IMR-90 (cell line): ENCODE data around the gene IST1. TPM values are rescaled to one million over a fixed set of nuclear protein-coding genes. Genes with fewer than 3 reads are reported as not detected.

Experiments used
- ATAC-seq: fragments of 200-7000 bp; cut with Tn5 transposase; 2 replicates; pipeline ENCODE4 v1.9.1; 2020; ENCODE audit warnings: low read depth, mild to moderate bottlenecking, moderate library complexity
- BruUV-seq: library from RNA; stranded (reverse); fragments of 400-500 nt; replicated peaks from 2 replicates; lab custom pipeline; 2021; lab: Mats Ljungman, UMichigan
- CTCF ChIA-PET: fragments of 300-600 bp; formaldehyde crosslinking; extraction: SDS; loops from one replicate; lab custom pipeline; 2021; ENCODE audit warnings: antibody characterized with exemption; lab: Yijun Ruan, JAX
- POLR2A ChIA-PET: fragments of 300-600 bp; sonication (Branson Sonifier 250); formaldehyde crosslinking; loops from one replicate; lab custom pipeline; 2022; ENCODE audit warnings: antibody characterized with exemption; ENCODE audit not compliant: unreplicated experiment; lab: Charles Lee
- DNase-seq: peaks from one replicate; pipeline ENCODE4 v3.0.0; 2013
- H2AFZ ChIP-seq: replicated peaks from 2 replicates; pipeline ENCODE3; 2013; ENCODE audit warnings: low read length, mild to moderate bottlenecking; ENCODE audit not compliant: poor library complexity
- H2AK5ac ChIP-seq: 2 replicates; pipeline ENCODE4 v1.6.1; 2013; ENCODE audit warnings: low read depth, low read length, inconsistent platforms
- H2AK9ac ChIP-seq: replicated peaks from 2 replicates; pipeline ENCODE3; 2013; ENCODE audit warnings: mild to moderate bottlenecking, low read depth, low read length, moderate library complexity; ENCODE audit not compliant: poor library complexity
- H2BK120ac ChIP-seq: 2 replicates; pipeline ENCODE4 v1.6.1; 2013; ENCODE audit warnings: low read depth, low read length, inconsistent platforms
- H2BK15ac ChIP-seq: 3 replicates; pipeline ENCODE4 v1.6.1; 2013; ENCODE audit warnings: low read depth, low read length, inconsistent platforms
- H2BK20ac ChIP-seq: 2 replicates; pipeline ENCODE4 v1.6.1; 2013; ENCODE audit warnings: low read depth, mild to moderate bottlenecking, inconsistent platforms, low read length, moderate library complexity
- H2BK5ac ChIP-seq: 2 replicates; pipeline ENCODE4 v1.6.1; 2013; ENCODE audit warnings: mild to moderate bottlenecking, low read depth, low read length, inconsistent platforms; ENCODE audit not compliant: poor library complexity, severe bottlenecking
- H3K14ac ChIP-seq: replicated peaks from 2 replicates; pipeline ENCODE4 v1.6.1; 2013; ENCODE audit warnings: low read depth, low read length, inconsistent platforms
- H3K18ac ChIP-seq: 2 replicates; pipeline ENCODE4 v1.6.1; 2013; ENCODE audit warnings: low read depth, low read length, control low read depth
- H3K23ac ChIP-seq: 2 replicates; pipeline ENCODE4 v1.6.1; 2013; ENCODE audit warnings: low read depth, low read length, inconsistent platforms
- H3K27ac ChIP-seq: 2 replicates; pipeline ENCODE4 v1.5.1; 2013; ENCODE audit warnings: mild to moderate bottlenecking, control low read depth, low read length; ENCODE audit not compliant: insufficient read depth
- H3K27me3 ChIP-seq: 2 replicates; pipeline ENCODE4 v1.6.1; 2013; ENCODE audit warnings: low read length; ENCODE audit not compliant: control insufficient read depth, insufficient read depth
- H3K36me3 ChIP-seq: 2 replicates; pipeline ENCODE4 v1.6.1; 2013; ENCODE audit warnings: low read length, mixed read lengths; ENCODE audit not compliant: control insufficient read depth, insufficient read depth
- H3K4ac ChIP-seq: 2 replicates; pipeline ENCODE4 v1.6.1; 2013; ENCODE audit warnings: low read depth, low read length, inconsistent platforms
- H3K4me1 ChIP-seq: 2 replicates; pipeline ENCODE4 v1.6.1; 2013; ENCODE audit warnings: low read length, mixed read lengths; ENCODE audit not compliant: control insufficient read depth, insufficient read depth
- H3K4me2 ChIP-seq: 2 replicates; pipeline ENCODE4 v1.6.1; 2013; ENCODE audit warnings: low read depth, mild to moderate bottlenecking, control low read depth, low read length, moderate library complexity
- H3K4me3 ChIP-seq: 2 replicates; pipeline ENCODE4 v1.5.1; 2013; ENCODE audit warnings: low read depth, mild to moderate bottlenecking, control low read depth, low read length, moderate library complexity; ENCODE audit not compliant: insufficient read depth
- H3K56ac ChIP-seq: 2 replicates; pipeline ENCODE4 v1.6.1; 2013; ENCODE audit warnings: low read length, inconsistent platforms; ENCODE audit not compliant: insufficient read depth; ENCODE audit errors: extremely low read depth
- H3K79me1 ChIP-seq, 2 experiments: 2 replicates each; pipeline ENCODE4 v1.6.1; 2013; ENCODE audit warnings: low read length in 2 of 2, inconsistent platforms in 1 of 2, low read depth in 1 of 2
- H3K9ac ChIP-seq: 2 replicates; pipeline ENCODE4 v1.6.1; 2013; ENCODE audit warnings: low read depth, low read length, control low read depth
- H3K9me1 ChIP-seq: 2 replicates; pipeline ENCODE4 v1.6.1; 2013; ENCODE audit warnings: low read length, inconsistent platforms; ENCODE audit not compliant: insufficient read depth
- H3K9me3 ChIP-seq: 2 replicates; pipeline ENCODE4 v1.6.1; 2013; ENCODE audit warnings: low read length; ENCODE audit not compliant: control insufficient read depth, insufficient read depth
- H4K20me1 ChIP-seq: 2 replicates; pipeline ENCODE4 v1.6.1; 2013; ENCODE audit warnings: low read length, inconsistent platforms; ENCODE audit not compliant: insufficient read depth
- H4K5ac ChIP-seq: 2 replicates; pipeline ENCODE4 v1.6.1; 2013; ENCODE audit warnings: mild to moderate bottlenecking, low read depth, low read length, control low read depth
- H4K8ac ChIP-seq, 2 experiments: 2 replicates each; pipeline ENCODE4 v1.6.1; 2013; ENCODE audit warnings: low read depth in 2 of 2, low read length in 2 of 2, control low read depth in 1 of 2, inconsistent platforms in 1 of 2
- H4K91ac ChIP-seq: 2 replicates; pipeline ENCODE4 v1.6.1; 2013; ENCODE audit warnings: low read depth, low read length, inconsistent platforms; ENCODE audit not compliant: insufficient read depth
- BHLHE40 ChIP-seq: fragments of 150-350 bp; IDR thresholded peaks from 2 replicates; pipeline ENCODE4 v1.6.1; 2016; ENCODE audit warnings: mild to moderate bottlenecking, low read depth, low read length
- CHD1 ChIP-seq: IDR thresholded peaks from 2 replicates; pipeline ENCODE4 v1.6.1; 2012; ENCODE audit warnings: low read depth, low read length, improper control_type of control experiment
- MAFK ChIP-seq: IDR thresholded peaks from 2 replicates; pipeline ENCODE4 v1.6.1; 2012; ENCODE audit warnings: low read depth, low read length, improper control_type of control experiment
- POLR2A ChIP-seq: IDR thresholded peaks from 2 replicates; pipeline ENCODE4 v1.6.1; 2012; ENCODE audit warnings: mild to moderate bottlenecking, low read depth, low read length
- SMC3 ChIP-seq: fragments of 150-350 bp; IDR thresholded peaks from 2 replicates; pipeline ENCODE4 v1.6.1; 2016; ENCODE audit warnings: low read depth, mild to moderate bottlenecking, antibody characterized with exemption, low read length, moderate library complexity
- WGBS, 2 experiments: methylation state at CpG; one replicate each; pipeline versions ENCODE4 v1.1.5 to v1.1.7; 2013; ENCODE audit warnings: missing lambda C conversion rate in 2 of 2; ENCODE audit not compliant: insufficient read length in 1 of 2; ENCODE audit errors: extremely low coverage in 2 of 2; 5-methylcytosine and 5-hydroxymethylcytosine counted together
- dilution Hi-C: fragments of 300-500 bp; cut with HindIII; formaldehyde crosslinking; loops from one replicate; pipeline ENCODE4 v1.14.3; 2018; ENCODE audit warnings: low sequenced_read_pairs; ENCODE audit not compliant: unreplicated experiment
- in situ Hi-C: fragments of 300-500 bp; cut with MboI; formaldehyde crosslinking; loops from 3 replicates; pipeline ENCODE4 v1.14.3; 2019; ENCODE audit warnings: low sequenced_read_pairs, inconsistent platforms, mixed read lengths
- intact Hi-C: fragments of 100-400 bp; cut with micrococcal nuclease; formaldehyde crosslinking; loops from 2 replicates; pipeline ENCODE4 v1.10.0; 2022
- polyA plus RNA-seq, 3 experiments: library from polyadenylated mRNA; depleted of rRNA; stranded (reverse); fragments of >200 nt; gene quantifications; 2 replicates each; pipeline ENCODE4 v1.2.3, GENCODE V29; 2012; ENCODE audit warnings: low replicate concordance in 1 of 3
- total RNA-seq: library from RNA; depleted of rRNA; stranded (reverse); fragments of >200 nt; gene quantifications from 2 replicates; pipeline ENCODE4 v1.2.3, GENCODE V29; 2012

The IST1 gene
- total and polyA plus RNA-seq, 2 of the 4 experiments (the other 2 are of a cell fraction) = 134 to 186 TPM

DNA sequence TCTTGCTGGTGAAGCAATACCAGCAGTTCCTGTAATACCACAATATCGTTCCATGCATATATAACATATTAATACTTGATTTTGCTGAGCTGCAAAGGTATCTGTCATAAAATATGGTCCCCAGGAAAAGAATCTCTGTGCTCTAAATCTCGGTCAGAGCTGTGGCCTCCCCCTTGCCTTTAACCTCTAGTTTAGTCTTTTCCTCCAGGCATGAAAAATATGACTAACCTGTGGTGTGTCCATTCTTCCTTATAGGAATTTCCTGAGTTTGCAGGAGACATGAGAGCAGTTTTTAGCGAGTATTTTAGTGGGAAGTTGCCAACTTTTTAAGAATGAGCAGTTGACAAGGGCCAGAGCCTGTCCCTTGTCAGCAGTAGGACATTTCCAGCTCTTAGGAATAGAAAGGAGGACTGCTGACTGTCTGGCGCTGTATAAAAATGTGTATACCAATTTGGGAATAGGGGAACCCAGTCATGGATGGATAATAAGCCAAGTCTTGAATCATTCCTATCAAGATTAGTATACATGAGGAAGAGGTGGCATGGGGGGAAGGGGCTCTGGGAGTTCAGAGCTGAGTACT, 40.9 kb upstream of the IST1 start:
- no peak overlapping the region for H2BK15ac ChIP-seq
- H3K14ac ChIP-seq = no peak overlapping the region
- no peak overlapping the region for H4K91ac ChIP-seq
- no peak overlapping the region for H4K5ac ChIP-seq
- no peak overlapping the region for H3K56ac ChIP-seq
- H3K9me3 ChIP-seq = no peaks in the 10 kb centered on the region
- BruUV-seq = no TSS peak
- CTCF ChIA-PET = no interaction called here
- H3K4ac ChIP-seq = no peak overlapping the region
- in situ Hi-C loops = no loop called here
- H4K8ac ChIP-seq = no peak overlapping the region
- no peak overlapping the region for H2AK5ac ChIP-seq
- TF ChIP-seq POLR2A (no peak), CHD1 (no peak), SMC3 (no peak), BHLHE40 (no peak), MAFK (no peak)
- no peak overlapping the region for H2AK9ac ChIP-seq
- peaks cover 47% of the 10 kb centered on the region for H3K36me3 ChIP-seq
- H3K27me3 ChIP-seq = no peaks in the 10 kb centered on the region
- intact Hi-C loops = no loop called here
- no peak overlapping the region for H3K18ac ChIP-seq
- H3K9me1 ChIP-seq = peaks cover 21% of the 10 kb centered on the region
- ATAC-seq (no peak), DNase-seq (no peak)
- no peaks in the 10 kb centered on the region for H3K4me1 ChIP-seq
- H3K27ac ChIP-seq = no peak overlapping the region
- dilution Hi-C loops = no loop called here
- 83% methylated on average over 1 of the region's 4 CpGs; no CpG with 5 or more reads in 1 of the 2 experiments for WGBS, 2 experiments
- peaks cover 32 to 77% of the 10 kb centered on the region in 2 experiments for H3K79me1 ChIP-seq
- H4K20me1 ChIP-seq = peaks cover 25% of the 10 kb centered on the region
- H3K9ac ChIP-seq = no peak overlapping the region
- no peak overlapping the region for H3K4me3 ChIP-seq
- no peak overlapping the region for H3K4me2 ChIP-seq
- H2AFZ ChIP-seq = no peak overlapping the region
- no peak overlapping the region for H3K23ac ChIP-seq
- no peak overlapping the region for H2BK120ac ChIP-seq
- no peak overlapping the region for H2BK5ac ChIP-seq
- POLR2A ChIA-PET = no interaction called here
- no peak overlapping the region for H2BK20ac ChIP-seq
